Ovary (tissue), 9 donors: ENCODE measurements around the gene KRCC1. TPM values are rescaled to one million over a fixed set of nuclear protein-coding genes. Genes with fewer than 3 reads are reported as not detected.
A peak's percentile ranks its signal among the peaks of the same experiment; 100 is the strongest.

Experiments used
- DNase-seq, 5 donors: peaks; one replicate each; pipeline ENCODE4 v3.0.0-alpha.2; 2019 to 2020
- H3K27ac ChIP-seq, 2 donors: fragments of 200-600 bp; one replicate each; pipeline versions ENCODE4 v1.5.1 to v1.8.0; 2019 to 2022
- H3K27me3 ChIP-seq: fragments of 200-600 bp; one replicate; pipeline ENCODE4 v1.8.0; 2022
- H3K36me3 ChIP-seq: fragments of 200-600 bp; sonication (generic); one replicate; pipeline ENCODE4 v1.5.1; 2019
- H3K4me1 ChIP-seq: one replicate; pipeline ENCODE4 v1.8.1; 2013; ENCODE audit warnings: mild to moderate bottlenecking, moderate library complexity; ENCODE audit not compliant: insufficient read depth
- H3K4me3 ChIP-seq: fragments of 200-600 bp; sonication (generic); one replicate; pipeline ENCODE4 v1.5.1; 2017
- H3K9me3 ChIP-seq, 2 donors: fragments of 200-600 bp in 1 of 2; sonication (generic) in 1 of 2; one replicate each; pipeline versions ENCODE4 v1.5.1 to v1.8.1; 2013 to 2019; ENCODE audit warnings: mild to moderate bottlenecking in 1 of 2, moderate library complexity in 1 of 2
- CTCF ChIP-seq, 3 donors: fragments of 450-650 bp in 2 of 3; fragments of 200-600 bp in 1 of 3; IDR thresholded peaks; one replicate each; pipeline versions ENCODE4 v1.5.1 to v1.8.0; 2016 to 2022; ENCODE audit warnings: antibody characterized with exemption in 3 of 3, mild to moderate bottlenecking in 1 of 3
- EP300 ChIP-seq: sonication (generic); formaldehyde crosslinking; IDR thresholded peaks from one replicate; pipeline ENCODE4 v1.6.1; 2017; ENCODE audit warnings: antibody characterized with exemption
- POLR2A ChIP-seq: fragments of 450-650 bp; IDR thresholded peaks from one replicate; pipeline ENCODE4 v1.6.1; 2017; ENCODE audit warnings: antibody characterized with exemption, mild to moderate bottlenecking, moderate library complexity
- WGBS, 3 donors: extraction: QIAGEN DNeasy Blood & Tissue Kit in 1 of 3; methylation state at CpG; one replicate each; pipeline versions ENCODE4 v1.1.5 to v1.1.7; 2013 to 2017; 5-methylcytosine and 5-hydroxymethylcytosine counted together
- intact Hi-C, 4 donors: fragments of 100-400 bp; cut with DNase I; formaldehyde crosslinking; loops; one replicate each; pipeline versions ENCODE4 v1.11.0 to v1.15.1; 2022 to 2023
- polyA plus RNA-seq, 2 donors: library from polyadenylated mRNA; stranded (reverse); fragments of 200-250 nt in 1 of 2; fragments of 350-450 nt in 1 of 2; fragmentation: Illumina TruSeq in 1 of 2; extraction: RNeasy Lipid Tissue Mini Kit (QIAGEN cat#74804) in 1 of 2; gene quantifications; one replicate each; pipeline ENCODE4 v1.2.3, GENCODE V29; 2013 to 2014
- total RNA-seq, 7 donors: library from RNA; depleted of rRNA in 2 of 7; stranded (reverse); fragments of >200 nt in 2 of 7; fragmentation: NEBNext Ultra II Directional in 3 of 7; extraction: Animal tissue kit (Norgen Biotek cat#: 25700) in 3 of 7; gene quantifications; one replicate each; pipeline versions ENCODE4 v1.1.0 to v1.2.4, GENCODE V29; 2016 to 2023
- donor health status: DM: no; HTN: no; CAD: no; lungs with moderate emphysema.
- donor health status: DM: no; HTN: no; CAD: no.
- donor health status: Bipolar disorder and iron deficiency.
- donor health status: DM: yes; HTN: yes; CAD: no.
- donor health status: DM: no; HTN: no; CAD: no.
- donor health status: DM: yes; HTN: yes; CAD: no.

Gene KRCC1
- total and polyA plus RNA-seq, 9 donors = 17.1 to 25.7 (median 21.9) TPM

GRCh38 chr2:88053934-88054781 is 1.4 kb downstream of the KRCC1 start:
- H3K9me3 ChIP-seq = no peaks in the 10 kb centered on the region
- peaks cover 7% of the 10 kb centered on the region for H3K4me1 ChIP-seq
- H3K27ac ChIP-seq = peak overlapping the region in 1 of 2 donors; percentile 96
- intact Hi-C loops = loop anchor here in 1 of 4 donors (10.0 kb wide), 1 partner anchor 111 kb away; no protein-coding TSS in a partner anchor
- H3K27me3 ChIP-seq = no peaks in the 10 kb centered on the region
- H3K4me3 ChIP-seq = peak overlapping the region; percentile 95
- no peak for TF ChIP-seq CTCF (IDR thresholded peaks at IDR 0.05)
- WGBS, 3 donors = 55 to 61% (median 56%) methylated on average over 10 of the region's 10 CpGs
- DNase-seq = no peak
- H3K36me3 ChIP-seq = no peaks in the 10 kb centered on the region

DNA sequence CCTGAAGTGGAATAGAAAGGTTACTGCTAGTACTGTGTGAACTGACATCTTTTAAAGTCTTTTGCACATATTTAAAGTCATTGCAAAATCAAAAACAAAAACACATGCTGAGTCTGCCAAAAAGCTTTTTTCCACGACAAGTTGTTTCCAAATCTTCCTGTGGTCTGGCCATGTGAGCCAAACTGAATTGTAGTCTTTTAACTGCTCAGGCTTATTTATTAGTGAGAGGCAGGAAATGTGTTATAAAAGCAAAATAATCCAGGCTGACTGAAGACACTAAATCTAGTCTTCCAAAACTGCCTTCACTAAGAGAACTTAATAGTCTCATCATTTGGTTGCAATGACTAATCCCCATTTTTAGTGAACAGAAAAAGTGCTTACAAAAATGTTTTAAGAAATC is 2.3 kb downstream of the KRCC1 start:
- DNase-seq = peak in 1 of 5 donors; percentile 34
- Histone ChIP-seq H3K9me3 (no peaks in the 10 kb centered on the region), H3K27ac (peak overlapping the region in 1 of 2 donors; percentile 14), H3K36me3 (no peaks in the 10 kb centered on the region), H3K27me3 (no peaks in the 10 kb centered on the region), H3K4me3 (no peak overlapping the region), H3K4me1 (peaks cover 7% of the 10 kb centered on the region)
- TF ChIP-seq EP300 = no peak
- TF ChIP-seq CTCF (IDR thresholded peaks at IDR 0.05) = no peak
- TF ChIP-seq POLR2A = no peak
- intact Hi-C loops = loop anchor here in 1 of 4 donors (10.0 kb wide), 1 partner anchor 112 kb away; no protein-coding TSS in a partner anchor
- WGBS, 3 donors = 2 to 3% (median 2%) methylated on average over 1 of the region's 1 CpG

- Histone ChIP-seq H3K36me3 (no peaks in the 10 kb centered on the region), H3K27me3 (no peaks in the 10 kb centered on the region), H3K4me3 (no peak overlapping the region), H3K4me1 (peaks cover 7% of the 10 kb centered on the region), H3K27ac (no peak overlapping the region), H3K9me3 (no peaks in the 10 kb centered on the region)
- no peak for DNase-seq
- no peak for TF ChIP-seq CTCF (IDR thresholded peaks at IDR 0.05)
- no peak for TF ChIP-seq EP300
- TF ChIP-seq POLR2A = no peak
- intact Hi-C loops = loop anchor here in 1 of 4 donors (10.0 kb wide), 1 partner anchor 113 kb away; no protein-coding TSS in a partner anchor
- WGBS, 3 donors = 73 to 86% (median 82%) methylated on average over 2 of the region's 2 CpGs
Observed at GRCh38 chr2:88051792-88052191, 3.8 kb downstream of the KRCC1 start.

DNA sequence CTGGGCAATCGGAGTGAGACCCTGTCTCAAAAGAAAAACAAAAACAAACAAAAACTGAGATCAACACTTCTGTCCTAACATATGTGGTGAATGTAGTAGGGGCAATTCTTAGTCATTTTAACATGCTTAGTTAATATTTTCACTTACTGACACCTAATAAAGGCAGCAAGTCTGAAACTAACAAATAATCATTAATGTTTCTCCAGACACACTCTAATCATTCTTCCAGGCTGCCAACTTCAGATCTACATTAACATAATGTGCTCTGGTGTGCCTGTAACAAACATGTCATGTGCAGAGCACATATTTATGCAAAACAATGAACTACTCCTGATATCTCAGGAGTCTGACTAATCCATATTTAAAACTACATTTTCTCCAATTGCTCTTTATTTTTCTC is 6.0 kb downstream of the KRCC1 start:
- intact Hi-C loops = loop anchor here in 1 of 4 donors (10.0 kb wide), 1 partner anchor 115 kb away; no protein-coding TSS in a partner anchor
- H3K9me3 ChIP-seq = no peaks in the 10 kb centered on the region
- no peak overlapping the region for H3K4me3 ChIP-seq
- H3K36me3 ChIP-seq = no peaks in the 10 kb centered on the region
- TF ChIP-seq POLR2A (no peak), CTCF (IDR thresholded peaks at IDR 0.05) (no peak), EP300 (no peak)
- no peaks in the 10 kb centered on the region for H3K27me3 ChIP-seq
- no peak overlapping the region for H3K27ac ChIP-seq
- 73 to 79% (median 78%) methylated on average over 1 of the region's 1 CpG for WGBS, 3 donors
- peaks cover 5% of the 10 kb centered on the region for H3K4me1 ChIP-seq
- no peak for DNase-seq
